IMR-90 (cell line): ENCODE results near the gene CREG2.

Experiments used
- FOS ChIP-seq: fragments of 150-350 bp; IDR thresholded peaks from 2 replicates; pipeline ENCODE4 v1.6.1; 2016; ENCODE audit warnings: low read depth, low read length
- TF ChIP-seq, protein P1 (sequence below): conservative IDR thresholded peaks from 2 replicates; pipeline ENCODE4 v1.5.1; 2012; ENCODE audit warnings: mild to moderate bottlenecking, low read depth, low read length, improper control_type of control experiment

DNA sequence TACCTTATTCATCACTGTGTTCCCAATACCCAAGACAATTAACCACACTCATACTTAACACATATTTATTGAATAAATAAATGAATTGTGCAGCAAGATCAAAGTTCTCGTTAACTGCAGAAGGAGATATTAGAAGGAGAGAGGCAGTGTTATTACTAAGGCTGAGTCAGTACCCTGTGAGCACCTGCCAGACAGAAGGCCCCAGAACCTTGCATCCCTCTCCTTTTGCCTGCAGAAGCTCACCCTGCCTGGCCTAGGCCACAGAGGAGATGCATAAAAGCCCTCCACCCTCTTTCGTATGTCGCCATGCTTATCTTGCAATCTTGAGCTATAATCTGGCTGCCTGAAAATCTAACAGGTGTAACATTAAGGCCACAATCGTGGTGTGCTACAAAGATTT is 58.3 kb downstream of the CREG2 start:
- TF ChIP-seq, protein P1, sequence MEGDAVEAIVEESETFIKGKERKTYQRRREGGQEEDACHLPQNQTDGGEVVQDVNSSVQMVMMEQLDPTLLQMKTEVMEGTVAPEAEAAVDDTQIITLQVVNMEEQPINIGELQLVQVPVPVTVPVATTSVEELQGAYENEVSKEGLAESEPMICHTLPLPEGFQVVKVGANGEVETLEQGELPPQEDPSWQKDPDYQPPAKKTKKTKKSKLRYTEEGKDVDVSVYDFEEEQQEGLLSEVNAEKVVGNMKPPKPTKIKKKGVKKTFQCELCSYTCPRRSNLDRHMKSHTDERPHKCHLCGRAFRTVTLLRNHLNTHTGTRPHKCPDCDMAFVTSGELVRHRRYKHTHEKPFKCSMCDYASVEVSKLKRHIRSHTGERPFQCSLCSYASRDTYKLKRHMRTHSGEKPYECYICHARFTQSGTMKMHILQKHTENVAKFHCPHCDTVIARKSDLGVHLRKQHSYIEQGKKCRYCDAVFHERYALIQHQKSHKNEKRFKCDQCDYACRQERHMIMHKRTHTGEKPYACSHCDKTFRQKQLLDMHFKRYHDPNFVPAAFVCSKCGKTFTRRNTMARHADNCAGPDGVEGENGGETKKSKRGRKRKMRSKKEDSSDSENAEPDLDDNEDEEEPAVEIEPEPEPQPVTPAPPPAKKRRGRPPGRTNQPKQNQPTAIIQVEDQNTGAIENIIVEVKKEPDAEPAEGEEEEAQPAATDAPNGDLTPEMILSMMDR: no peak
- no peak for TF ChIP-seq FOS
